NB4 (cell line): ENCODE data around the gene ASPHD2.

Experiments
- DNase-seq: peaks from one replicate; pipeline ENCODE4 v3.0.0; 2010; ENCODE audit warnings: low read depth
- H3K4me3 ChIP-seq: one replicate; pipeline ENCODE4 v1.5.1; 2011; ENCODE audit warnings: mild to moderate bottlenecking, low read depth, low read length, moderate library complexity
- MAX ChIP-seq: IDR thresholded peaks from 2 replicates; pipeline ENCODE4 v1.6.1; 2011; ENCODE audit warnings: low read depth, low read length
- MYC ChIP-seq: IDR thresholded peaks from 2 replicates; pipeline ENCODE4 v1.6.1; 2011; ENCODE audit warnings: low read depth, low read length
- POLR2A ChIP-seq: IDR thresholded peaks from 2 replicates; pipeline ENCODE4 v1.6.1; 2011; ENCODE audit warnings: mild to moderate bottlenecking; ENCODE audit not compliant: insufficient read length; ENCODE audit errors: extremely low read depth
- TF ChIP-seq, protein P1 (sequence below): IDR thresholded peaks from one replicate; pipeline ENCODE4 v1.5.1; 2012; ENCODE audit warnings: low read depth, low read length

ASPHD2 gene

DNA sequence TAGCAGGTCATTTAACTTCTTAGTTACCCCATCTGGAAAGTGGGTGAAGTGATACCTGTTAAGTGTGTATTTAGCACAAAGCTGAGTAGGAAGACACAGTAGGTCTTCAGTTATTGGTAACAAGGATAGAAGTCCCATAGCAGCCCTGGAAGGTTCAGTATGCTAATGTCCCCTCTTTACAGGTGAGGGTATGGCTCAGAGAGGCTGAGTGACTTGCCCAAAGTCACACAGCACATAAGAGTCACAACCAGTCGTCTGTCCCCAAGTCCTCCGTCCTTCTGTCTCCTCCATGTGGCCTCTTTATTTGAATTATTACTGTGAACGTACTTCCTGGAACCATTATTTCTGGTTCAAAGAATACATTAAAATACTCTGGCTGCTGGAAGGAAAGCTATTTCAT lies 10.5 kb downstream of the ASPHD2 start:
- no peak overlapping the region for H3K4me3 ChIP-seq
- no peak for DNase-seq
- TF ChIP-seq MAX: no peak
- no peak for TF ChIP-seq MYC
- TF ChIP-seq, protein P1, sequence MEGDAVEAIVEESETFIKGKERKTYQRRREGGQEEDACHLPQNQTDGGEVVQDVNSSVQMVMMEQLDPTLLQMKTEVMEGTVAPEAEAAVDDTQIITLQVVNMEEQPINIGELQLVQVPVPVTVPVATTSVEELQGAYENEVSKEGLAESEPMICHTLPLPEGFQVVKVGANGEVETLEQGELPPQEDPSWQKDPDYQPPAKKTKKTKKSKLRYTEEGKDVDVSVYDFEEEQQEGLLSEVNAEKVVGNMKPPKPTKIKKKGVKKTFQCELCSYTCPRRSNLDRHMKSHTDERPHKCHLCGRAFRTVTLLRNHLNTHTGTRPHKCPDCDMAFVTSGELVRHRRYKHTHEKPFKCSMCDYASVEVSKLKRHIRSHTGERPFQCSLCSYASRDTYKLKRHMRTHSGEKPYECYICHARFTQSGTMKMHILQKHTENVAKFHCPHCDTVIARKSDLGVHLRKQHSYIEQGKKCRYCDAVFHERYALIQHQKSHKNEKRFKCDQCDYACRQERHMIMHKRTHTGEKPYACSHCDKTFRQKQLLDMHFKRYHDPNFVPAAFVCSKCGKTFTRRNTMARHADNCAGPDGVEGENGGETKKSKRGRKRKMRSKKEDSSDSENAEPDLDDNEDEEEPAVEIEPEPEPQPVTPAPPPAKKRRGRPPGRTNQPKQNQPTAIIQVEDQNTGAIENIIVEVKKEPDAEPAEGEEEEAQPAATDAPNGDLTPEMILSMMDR: no peak
- TF ChIP-seq POLR2A: no peak

DNA sequence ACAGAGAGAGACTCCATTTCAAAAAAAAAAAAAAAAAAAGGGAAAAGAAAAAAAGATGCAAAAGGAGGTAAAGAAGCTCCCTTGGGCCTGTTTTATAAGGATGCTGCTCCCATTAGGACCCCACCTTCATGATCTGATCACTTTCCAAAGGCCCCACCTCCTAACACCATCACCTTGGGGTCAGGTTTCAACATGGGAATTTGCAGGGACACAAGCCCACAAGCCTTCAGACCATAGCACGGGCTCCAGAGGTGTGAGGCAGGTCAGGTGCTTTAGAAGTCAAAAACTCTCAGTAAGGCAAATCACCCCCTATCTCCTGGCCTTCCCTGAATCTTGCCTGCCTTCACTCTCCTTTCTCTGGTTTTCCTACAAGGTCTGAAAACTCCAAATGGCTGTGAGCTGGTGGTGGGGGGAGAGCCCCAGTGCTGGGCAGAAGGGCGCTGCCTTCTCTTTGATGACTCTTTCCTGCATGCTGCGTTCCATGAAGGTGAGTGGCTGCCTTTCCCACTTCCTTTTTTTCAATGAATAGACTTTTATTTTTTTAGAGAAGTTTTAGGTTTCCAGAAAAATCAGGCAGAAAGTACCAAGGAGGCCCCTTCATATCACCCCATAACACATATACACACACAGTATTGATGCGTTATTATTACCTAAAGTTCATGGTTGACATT lies 13.2 kb downstream of the ASPHD2 start:
- TF ChIP-seq POLR2A: no peak
- TF ChIP-seq MYC: no peak
- TF ChIP-seq, protein P1: no peak
- no peak for TF ChIP-seq MAX
- H3K4me3 ChIP-seq: no peak overlapping the region
- DNase-seq: no peak

GRCh38 chr22:26443901-26444690 lies 15.0 kb downstream of the ASPHD2 start:
- no peak for DNase-seq
- H3K4me3 ChIP-seq: no peak overlapping the region

DNA sequence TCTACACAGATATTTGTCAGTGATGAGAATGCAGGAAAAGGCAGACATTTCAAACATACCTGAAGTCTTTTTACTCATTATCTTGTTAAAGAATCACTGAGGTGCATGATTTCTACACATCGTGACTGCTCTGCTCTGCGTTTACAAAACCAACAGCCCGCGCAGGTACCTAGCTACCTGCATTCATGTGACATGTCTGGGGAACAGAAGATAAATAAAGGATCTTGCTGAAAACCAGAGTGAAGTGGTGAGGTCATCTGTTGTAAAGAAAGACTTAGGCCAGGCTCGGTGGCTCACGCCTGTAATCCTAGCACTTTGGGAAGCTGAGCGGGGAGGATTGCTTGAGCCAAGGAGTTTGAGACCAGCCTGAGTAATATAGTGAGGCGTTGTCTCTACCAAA lies 15.7 kb downstream of the ASPHD2 start:
- no peak for DNase-seq
- TF ChIP-seq MAX (no peak), MYC (no peak), POLR2A (no peak)
- TF ChIP-seq, protein P1: no peak
- no peak overlapping the region for H3K4me3 ChIP-seq

More at GRCh38 chr22:26443901-26444690, 15.0 kb downstream of the ASPHD2 start:
- TF ChIP-seq MAX: no peak
- no peak for TF ChIP-seq POLR2A
- TF ChIP-seq, protein P1: no peak
- TF ChIP-seq MYC: no peak

DNA sequence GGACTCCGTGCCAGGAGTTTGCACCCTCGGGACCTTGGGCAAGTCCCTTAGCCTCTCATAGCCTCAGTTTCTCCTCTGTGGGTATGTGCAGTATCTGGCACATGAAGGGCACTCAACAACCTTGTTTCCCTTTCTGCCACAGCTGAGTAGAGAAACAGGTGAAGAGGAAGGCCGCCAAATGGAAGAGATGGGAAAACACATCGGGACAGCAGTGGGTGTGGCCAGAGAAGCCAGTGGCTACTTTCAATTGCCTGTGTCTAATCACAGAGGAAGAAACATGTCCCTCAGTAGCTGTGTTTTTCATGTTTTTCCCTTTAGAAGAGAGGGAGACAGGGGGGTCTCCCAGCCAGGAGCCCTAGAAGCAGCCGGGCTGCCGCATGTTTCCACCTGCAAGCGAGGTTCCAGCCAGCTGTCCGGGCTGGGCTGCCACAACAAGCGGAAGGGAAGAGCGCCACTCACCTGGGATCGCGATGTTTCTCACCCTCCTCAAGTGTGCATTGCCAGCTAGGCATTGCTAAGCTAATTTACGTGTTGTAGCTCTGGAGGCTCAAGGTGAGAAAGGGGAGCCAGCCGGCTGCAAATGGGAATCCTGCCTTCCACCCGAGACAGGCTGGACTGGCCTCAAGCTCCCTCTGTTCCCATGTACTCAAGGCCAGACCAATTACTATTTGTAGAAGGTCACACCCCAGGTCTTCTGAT lies 16.7 kb downstream of the ASPHD2 start:
- TF ChIP-seq MYC: no peak
- no peak for TF ChIP-seq POLR2A
- TF ChIP-seq, protein P1: no peak
- TF ChIP-seq MAX: no peak
- no peak for DNase-seq
- no peak overlapping the region for H3K4me3 ChIP-seq
